Activated CD4-positive, CD25-positive, alpha-beta regulatory T cell treated with anti-CD3 and anti-CD28 coated beads, Interleukin-2, amount 50 U/mL, for 72 hours (primary cell): Measurements from ENCODE around the gene XYLT2.

Experiments used
- DNase-seq: peaks from one replicate; pipeline ENCODE4 v3.0.0; 2021

XYLT2 gene

DNA sequence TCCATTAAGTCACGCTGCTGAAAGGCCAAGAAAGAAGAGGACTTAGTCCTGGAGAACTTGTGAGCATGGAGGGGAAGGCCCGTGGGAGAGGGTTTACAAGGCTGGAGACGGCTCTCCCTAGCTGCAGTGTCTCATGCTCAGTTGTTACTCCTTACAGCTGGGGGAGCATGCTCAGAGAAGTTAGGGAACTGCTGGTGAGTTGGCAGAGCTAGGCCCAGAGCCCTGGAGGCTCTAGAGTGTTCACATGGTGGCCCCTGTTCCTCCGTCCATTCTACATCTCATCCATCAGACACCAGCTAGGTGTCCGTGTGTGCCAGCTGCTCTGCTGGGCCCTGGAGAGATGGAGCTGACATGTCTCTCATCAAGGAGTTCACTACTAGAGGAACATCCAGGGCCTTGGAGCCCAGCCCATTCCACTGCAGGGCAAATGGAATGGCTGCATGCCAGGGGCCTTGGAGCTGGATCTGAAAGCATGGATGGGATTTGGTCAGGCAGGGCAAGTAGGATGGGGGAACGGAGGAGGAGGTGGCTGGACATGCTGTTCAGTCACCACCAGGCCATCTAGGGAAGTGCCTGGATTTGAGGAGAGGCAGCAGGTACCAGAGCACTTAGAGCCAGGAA is 6.3 kb downstream of the XYLT2 start:
- DNase-seq = no peak

GRCh38 chr17:50352693-50353599 is 7.0 kb downstream of the XYLT2 start:
- DNase-seq = no peak

DNA sequence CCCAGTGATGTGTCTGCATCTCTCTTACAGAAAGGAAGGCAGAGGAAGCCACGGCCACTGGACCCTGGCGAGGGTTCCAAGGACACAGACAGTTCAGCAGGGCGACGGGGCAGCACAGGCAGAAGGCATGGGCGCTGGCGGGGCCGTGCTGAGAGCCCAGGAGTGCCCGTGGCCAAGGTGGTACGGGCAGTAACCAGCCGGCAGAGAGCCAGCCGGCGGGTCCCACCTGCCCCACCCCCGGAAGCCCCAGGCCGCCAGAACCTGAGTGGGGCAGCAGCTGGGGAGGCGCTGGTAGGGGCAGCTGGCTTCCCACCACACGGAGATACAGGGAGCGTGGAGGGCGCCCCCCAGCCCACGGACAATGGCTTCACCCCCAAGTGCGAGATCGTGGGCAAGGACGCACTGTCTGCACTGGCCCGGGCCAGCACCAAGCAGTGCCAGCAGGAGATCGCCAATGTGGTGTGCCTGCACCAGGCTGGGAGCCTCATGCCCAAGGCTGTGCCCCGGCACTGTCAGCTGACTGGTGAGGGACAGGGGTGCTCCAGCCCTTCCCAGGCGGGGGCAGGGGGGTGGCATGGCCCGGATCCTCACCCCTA is 7.8 kb downstream of the XYLT2 start:
- DNase-seq = no peak

DNA sequence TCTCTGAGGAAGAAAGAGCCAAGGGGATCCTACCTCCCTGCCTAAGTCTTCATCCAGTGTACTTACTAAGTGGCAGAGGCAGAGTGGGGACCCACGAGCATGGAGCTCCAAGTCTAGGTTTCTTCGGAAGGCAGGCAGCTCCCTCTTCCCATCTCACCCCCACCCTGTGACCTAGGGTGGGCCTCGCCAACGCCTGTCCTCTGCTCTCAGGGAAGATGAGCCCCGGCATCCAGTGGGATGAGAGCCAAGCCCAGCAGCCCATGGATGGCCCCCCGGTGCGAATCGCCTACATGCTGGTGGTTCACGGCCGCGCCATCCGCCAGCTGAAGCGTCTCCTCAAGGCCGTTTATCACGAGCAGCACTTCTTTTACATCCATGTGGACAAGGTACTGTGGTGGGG is 8.3 kb downstream of the XYLT2 start:
- DNase-seq = no peak

DNA sequence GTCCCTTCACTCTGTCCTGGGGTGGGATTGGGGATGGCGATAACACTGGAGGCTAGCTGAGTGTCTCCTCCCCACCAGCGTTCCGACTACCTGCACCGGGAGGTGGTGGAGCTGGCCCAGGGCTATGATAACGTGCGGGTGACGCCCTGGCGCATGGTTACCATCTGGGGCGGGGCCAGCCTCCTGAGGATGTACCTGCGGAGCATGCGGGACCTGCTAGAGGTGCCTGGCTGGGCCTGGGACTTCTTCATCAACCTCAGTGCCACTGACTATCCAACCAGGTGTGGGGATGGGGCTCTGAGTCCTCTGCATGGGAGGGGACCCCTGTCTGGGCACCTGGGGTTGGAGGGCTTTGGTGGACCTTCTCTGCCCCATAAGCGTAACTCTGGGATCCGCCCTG is 8.8 kb downstream of the XYLT2 start:
- DNase-seq = no peak

DNA sequence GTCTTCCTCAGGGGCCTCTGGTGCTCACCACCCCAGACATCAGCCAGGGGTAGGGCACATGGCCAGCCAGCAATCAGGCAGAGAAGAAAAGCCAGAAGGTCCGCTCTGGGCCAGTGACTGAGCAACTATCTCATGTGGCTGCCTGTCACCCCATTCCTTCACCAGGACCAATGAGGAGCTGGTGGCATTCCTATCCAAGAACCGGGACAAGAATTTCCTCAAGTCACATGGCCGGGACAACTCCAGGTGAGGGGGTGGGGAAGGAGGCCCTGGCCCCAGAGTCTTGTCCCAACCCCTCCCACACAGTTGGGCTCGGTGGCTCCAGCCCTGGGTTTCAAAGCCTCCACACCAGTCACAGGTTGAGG is 9.4 kb downstream of the XYLT2 start:
- DNase-seq = no peak

DNA sequence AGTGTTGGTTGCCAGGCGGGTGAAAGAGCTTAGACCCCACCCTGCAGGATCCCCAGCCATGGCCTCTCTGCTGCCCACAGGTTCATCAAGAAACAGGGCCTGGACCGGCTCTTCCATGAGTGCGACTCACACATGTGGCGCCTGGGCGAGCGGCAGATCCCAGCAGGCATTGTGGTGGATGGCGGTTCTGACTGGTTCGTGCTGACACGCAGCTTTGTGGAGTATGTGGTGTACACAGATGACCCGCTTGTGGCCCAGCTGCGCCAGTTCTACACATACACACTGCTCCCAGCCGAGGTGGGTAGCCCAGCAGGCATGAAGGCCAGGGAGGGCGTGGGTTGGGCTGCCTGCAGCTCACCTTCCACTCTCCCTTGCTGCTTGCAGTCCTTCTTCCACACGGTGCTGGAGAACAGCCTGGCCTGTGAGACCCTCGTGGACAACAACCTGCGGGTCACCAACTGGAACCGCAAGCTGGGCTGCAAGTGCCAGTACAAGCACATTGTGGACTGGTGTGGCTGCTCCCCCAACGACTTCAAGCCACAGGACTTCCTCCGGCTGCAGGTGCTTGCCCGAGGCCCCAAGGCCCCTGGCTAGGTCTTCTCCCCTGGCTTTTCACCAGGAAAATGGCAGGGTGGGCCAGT is 9.9 kb downstream of the XYLT2 start:
- no peak for DNase-seq

DNA sequence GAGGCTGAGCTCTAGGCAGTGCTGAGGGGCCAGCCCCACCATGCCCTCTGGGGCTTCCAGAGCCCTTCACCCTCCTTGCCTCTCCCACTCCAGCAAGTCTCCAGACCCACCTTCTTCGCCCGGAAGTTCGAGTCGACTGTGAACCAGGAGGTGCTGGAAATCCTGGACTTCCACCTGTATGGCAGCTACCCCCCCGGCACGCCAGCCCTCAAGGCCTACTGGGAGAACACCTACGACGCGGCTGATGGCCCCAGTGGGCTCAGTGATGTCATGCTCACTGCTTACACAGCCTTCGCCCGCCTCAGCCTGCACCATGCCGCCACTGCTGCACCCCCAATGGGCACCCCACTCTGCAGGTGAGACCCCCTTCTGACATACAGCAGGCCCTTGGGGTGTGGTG is 10.5 kb downstream of the XYLT2 start:
- DNase-seq = no peak

- DNase-seq = no peak
Measured at GRCh38 chr17:50356892-50357510, 11.1 kb downstream of the XYLT2 start.

DNA sequence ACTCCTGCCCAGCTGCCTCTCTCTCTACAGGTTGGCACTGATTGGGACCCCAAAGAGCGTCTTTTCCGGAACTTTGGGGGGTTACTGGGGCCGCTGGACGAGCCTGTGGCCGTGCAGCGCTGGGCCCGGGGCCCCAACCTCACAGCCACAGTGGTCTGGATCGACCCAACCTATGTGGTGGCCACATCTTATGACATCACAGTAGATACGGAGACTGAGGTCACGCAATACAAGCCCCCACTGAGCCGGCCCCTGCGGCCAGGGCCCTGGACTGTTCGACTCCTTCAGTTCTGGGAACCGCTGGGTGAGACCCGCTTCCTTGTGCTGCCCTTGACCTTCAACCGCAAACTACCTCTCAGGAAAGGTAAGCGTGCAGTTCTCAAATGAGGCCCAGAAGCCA is 12.3 kb downstream of the XYLT2 start:
- DNase-seq = no peak

- DNase-seq = no peak
Measured at GRCh38 chr17:50359005-50359699, 13.2 kb downstream of the XYLT2 start.

GRCh38 chr17:50359998-50360461 is 14.1 kb downstream of the XYLT2 start:
- no peak for DNase-seq

- no peak for DNase-seq
Measured at GRCh38 chr17:50360486-50361115, 14.7 kb downstream of the XYLT2 start.

DNA sequence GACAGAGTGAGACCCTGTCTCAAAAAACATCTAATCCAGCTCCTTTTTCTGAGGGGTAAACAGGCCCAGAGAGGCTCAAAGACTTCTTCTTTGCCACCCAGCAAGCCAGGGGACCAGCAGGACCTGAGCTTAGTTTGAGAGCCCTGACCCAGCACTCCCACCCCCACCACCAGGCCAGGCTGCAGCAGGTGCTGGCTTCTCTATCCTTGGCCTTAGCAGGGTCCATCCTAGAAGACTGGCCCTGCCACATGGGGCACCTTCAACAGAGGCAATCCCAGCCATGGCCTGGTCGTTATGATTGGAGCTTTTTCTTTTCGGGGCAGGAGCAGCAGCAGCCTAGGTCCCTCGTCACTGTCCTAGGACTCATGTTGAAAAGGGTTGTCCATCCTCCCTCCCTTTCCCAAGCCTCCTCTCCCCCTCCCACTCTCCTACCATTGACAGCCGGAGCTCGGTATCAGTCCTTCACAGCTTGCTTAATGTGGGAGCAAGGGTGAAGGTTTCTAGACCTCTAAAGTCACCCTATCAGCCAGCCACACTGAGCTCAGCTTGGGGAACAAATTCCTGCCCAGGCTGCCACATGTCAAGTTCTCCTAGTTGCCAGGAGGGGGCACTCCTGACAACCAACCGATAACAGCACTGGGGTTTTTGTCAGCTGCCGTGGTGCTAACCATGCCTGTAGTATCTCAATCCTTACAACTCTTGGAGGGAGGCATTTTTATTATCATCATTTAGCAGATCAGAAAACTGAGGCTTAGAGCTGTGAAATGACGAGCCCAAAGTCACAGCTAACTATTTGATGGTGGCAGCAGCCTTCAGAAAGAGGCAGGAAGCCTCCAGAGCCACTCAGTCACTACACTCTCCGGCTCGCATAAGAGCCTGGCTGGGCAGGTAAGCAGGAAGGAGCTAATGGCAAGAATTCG is 15.9 kb downstream of the XYLT2 start:
- DNase-seq = no peak

DNA sequence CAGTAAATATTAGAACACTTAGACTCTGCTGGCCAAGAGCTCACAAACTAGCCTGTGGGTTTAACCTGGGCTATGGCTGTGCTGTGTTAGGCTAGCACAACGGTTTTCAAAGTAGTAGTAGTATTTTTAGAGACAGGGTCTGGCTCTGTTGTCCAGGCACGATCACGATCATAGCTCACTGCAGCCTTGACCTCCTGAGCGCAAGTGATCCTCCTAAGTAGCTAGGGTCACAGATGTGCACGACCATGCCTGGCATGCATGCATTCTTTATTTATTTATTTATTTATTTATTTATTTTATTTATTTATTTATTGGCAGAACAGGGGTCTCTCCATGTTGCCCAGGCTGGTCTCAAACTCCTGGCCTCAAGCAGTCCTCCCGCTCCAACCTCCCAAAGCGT is 16.7 kb downstream of the XYLT2 start:
- no peak for DNase-seq

DNA sequence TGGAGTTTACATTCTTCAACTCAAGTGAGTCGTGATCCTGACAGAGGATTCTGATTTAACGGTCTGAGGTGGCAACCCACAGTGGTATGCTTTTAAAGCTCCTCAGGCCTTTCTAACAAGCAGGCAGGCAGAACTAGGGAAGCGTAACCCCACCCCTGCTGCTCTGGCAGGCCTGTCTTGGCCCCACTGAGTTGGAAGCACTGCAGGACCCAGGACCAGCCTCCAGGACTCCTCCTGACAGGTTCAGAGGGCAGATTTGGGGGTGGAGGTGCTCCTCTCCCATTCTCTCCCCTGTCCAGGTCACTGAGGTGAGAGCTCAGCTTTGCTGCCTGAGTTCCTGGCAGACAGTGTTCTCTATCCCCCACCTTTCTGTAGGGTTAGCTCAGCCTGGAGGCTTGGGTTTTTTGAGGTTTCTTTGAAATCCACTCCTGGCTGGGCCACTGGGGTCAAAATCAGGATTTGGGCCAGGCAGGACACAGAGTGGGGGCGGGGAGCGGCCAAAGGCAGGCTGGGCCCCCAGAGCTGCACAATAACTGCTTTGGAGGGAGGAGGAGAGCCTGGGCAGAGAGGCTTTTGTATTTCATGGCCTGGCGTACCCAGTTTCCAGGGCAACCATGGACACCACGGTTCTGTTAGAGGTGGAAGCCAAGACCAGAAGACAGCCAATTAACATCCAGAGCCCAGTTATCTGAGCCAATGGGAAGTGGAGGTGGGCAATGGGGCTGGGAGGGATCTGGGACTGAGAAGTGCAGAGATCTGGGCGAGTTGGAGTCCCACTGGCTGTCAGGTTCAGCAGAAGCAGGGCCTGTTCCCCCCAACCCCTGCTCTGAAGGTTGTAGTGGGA is 17.5 kb downstream of the XYLT2 start:
- no peak for DNase-seq

DNA sequence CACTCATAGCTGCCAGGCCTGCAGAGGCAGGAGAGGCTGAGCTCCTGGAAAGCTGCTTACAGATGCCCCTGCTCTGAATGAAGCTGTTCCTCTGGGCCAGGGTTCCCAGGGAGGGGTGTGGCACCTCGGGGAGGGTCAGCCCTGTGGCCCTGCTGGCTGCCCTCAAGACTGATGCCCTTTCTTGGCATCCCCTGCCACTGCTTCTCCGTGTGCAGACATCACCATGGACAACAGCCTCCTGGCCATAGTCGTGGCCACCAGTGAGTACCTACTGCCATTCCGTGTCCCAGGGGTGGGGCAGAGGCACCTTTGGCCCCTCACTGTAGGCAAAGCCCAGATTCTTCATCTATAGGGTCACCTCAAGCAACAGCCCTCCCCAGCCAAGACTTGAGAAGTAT is 18.1 kb downstream of the XYLT2 start:
- DNase-seq = no peak

GRCh38 chr17:50364715-50365114 is 18.8 kb downstream of the XYLT2 start:
- DNase-seq = no peak

DNA sequence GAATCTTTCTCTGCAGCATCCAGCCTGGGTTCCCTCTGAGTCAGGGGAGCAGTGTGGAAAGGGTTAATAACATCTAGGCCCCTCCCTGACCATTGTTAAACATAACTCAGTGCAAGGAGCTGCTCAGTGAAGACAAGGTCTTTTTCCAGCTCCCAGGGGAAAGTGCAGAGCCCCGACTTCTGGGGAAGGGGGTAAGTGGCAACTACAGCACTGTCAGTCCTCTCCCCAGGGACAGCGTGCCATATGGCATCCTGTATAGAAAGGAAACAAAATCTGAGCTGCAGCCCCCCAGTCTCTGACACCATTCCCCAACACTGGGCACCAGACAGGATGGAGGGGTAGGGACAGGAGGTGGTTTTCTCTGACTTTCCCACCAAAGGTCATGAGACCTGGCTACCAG is 19.2 kb downstream of the XYLT2 start:
- no peak for DNase-seq
